ENCODE results near the gene ATP2A3.
"Not testable (repeated sequence)": the region's sequence is repeated elsewhere in the genome, so short reads cannot be mapped to it uniquely, and the experiment has no call there.

ATP2A3 gene

DNA sequence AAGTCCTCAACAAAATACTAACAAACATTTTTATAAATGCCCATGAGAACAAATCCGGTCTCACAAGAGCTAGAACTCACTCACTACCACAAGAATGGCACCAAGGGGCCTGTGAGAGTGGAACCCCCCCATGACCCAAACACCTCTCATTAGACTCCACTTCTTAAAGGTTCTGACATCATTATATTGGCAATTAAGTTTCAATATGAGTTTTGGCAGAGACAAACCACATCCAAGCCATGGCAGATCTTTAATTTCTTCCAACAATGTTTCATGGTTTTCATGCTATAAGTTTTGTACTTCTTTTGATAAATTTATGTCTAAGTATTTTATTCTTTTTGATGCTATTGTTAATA, 30.0 kb upstream of the ATP2A3 start:
- DNase-seq (ENCODE audit: low read depth in 1 of 2, low spot score in 1 of 2), result no peak
- Histone ChIP-seq H3K27me3 (ENCODE audit: insufficient read depth, poor library complexity, severe bottlenecking) (no peaks in the 10 kb centered on the region), H3K4me3 (replicated peaks; ENCODE audit: insufficient read depth, low read length) (no peak overlapping the region), H3K27ac (replicated peaks) (no peak overlapping the region)
- TF ChIP-seq POLR2AphosphoS5 (IDR thresholded peaks at IDR 0.05; ENCODE audit: low read depth) (no peak), SPI1 (IDR thresholded peaks at IDR 0.05; ENCODE audit: borderline replicate concordance, low read depth) (no peak), GABPA (IDR thresholded peaks at IDR 0.05; ENCODE audit: low read depth) (no peak)
- TF ChIP-seq, protein P1, sequence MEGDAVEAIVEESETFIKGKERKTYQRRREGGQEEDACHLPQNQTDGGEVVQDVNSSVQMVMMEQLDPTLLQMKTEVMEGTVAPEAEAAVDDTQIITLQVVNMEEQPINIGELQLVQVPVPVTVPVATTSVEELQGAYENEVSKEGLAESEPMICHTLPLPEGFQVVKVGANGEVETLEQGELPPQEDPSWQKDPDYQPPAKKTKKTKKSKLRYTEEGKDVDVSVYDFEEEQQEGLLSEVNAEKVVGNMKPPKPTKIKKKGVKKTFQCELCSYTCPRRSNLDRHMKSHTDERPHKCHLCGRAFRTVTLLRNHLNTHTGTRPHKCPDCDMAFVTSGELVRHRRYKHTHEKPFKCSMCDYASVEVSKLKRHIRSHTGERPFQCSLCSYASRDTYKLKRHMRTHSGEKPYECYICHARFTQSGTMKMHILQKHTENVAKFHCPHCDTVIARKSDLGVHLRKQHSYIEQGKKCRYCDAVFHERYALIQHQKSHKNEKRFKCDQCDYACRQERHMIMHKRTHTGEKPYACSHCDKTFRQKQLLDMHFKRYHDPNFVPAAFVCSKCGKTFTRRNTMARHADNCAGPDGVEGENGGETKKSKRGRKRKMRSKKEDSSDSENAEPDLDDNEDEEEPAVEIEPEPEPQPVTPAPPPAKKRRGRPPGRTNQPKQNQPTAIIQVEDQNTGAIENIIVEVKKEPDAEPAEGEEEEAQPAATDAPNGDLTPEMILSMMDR (IDR thresholded peaks at IDR 0.05; ENCODE audit: insufficient read depth, low read length), result no peak
- TF ChIP-seq, protein P2, sequence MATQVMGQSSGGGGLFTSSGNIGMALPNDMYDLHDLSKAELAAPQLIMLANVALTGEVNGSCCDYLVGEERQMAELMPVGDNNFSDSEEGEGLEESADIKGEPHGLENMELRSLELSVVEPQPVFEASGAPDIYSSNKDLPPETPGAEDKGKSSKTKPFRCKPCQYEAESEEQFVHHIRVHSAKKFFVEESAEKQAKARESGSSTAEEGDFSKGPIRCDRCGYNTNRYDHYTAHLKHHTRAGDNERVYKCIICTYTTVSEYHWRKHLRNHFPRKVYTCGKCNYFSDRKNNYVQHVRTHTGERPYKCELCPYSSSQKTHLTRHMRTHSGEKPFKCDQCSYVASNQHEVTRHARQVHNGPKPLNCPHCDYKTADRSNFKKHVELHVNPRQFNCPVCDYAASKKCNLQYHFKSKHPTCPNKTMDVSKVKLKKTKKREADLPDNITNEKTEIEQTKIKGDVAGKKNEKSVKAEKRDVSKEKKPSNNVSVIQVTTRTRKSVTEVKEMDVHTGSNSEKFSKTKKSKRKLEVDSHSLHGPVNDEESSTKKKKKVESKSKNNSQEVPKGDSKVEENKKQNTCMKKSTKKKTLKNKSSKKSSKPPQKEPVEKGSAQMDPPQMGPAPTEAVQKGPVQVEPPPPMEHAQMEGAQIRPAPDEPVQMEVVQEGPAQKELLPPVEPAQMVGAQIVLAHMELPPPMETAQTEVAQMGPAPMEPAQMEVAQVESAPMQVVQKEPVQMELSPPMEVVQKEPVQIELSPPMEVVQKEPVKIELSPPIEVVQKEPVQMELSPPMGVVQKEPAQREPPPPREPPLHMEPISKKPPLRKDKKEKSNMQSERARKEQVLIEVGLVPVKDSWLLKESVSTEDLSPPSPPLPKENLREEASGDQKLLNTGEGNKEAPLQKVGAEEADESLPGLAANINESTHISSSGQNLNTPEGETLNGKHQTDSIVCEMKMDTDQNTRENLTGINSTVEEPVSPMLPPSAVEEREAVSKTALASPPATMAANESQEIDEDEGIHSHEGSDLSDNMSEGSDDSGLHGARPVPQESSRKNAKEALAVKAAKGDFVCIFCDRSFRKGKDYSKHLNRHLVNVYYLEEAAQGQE (IDR thresholded peaks at IDR 0.05; ENCODE audit: insufficient replicate concordance, low read depth), result no peak

DNA sequence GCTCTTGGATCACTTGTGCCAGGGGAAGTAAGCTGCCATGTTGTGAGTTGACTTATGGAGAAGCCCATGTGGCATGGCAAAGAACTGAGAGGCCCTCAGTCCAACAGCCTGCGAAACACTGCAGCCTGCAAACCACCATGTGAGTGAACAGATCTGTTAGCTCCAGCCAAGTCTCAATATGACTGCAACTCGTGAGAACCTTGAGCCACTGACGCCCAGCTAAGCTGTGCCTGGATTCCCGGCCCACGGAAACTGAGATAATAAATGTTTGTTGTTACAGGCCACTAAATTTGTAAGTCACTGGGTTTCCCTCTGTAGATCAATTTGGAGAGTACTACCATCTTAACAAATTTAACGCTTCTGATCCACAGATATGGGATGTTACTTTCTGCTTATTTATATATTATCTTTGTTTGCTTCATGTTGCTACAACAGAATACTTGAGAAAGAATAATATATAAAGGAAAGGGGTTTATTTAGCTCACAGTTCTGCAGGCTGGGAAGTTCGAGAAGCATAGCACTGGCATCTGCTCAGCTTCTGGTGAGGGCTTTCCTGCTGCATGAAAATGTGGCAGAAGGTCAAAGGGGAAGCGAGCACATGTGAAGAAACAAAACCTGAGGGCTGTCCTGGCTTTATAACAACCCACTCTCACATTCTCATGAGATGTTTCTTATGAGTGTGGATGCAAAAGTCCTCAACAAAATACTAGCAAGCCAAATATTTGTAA, 29.4 kb upstream of the ATP2A3 start:
- TF ChIP-seq GABPA (IDR thresholded peaks at IDR 0.05; ENCODE audit: low read depth) (no peak), POLR2AphosphoS5 (IDR thresholded peaks at IDR 0.05; ENCODE audit: low read depth) (no peak), SPI1 (IDR thresholded peaks at IDR 0.05; ENCODE audit: borderline replicate concordance, low read depth) (no peak)
- TF ChIP-seq, protein P2 (IDR thresholded peaks at IDR 0.05; ENCODE audit: insufficient replicate concordance, low read depth), result no peak
- TF ChIP-seq, protein P1 (IDR thresholded peaks at IDR 0.05; ENCODE audit: insufficient read depth, low read length), result no peak
- H3K27ac ChIP-seq (replicated peaks), result no peak overlapping the region
- H3K27me3 ChIP-seq (ENCODE audit: insufficient read depth, poor library complexity, severe bottlenecking), result no peaks in the 10 kb centered on the region
- no peak for DNase-seq (ENCODE audit: low read depth in 1 of 2, low spot score in 1 of 2)
- no peak overlapping the region for H3K4me3 ChIP-seq (replicated peaks; ENCODE audit: insufficient read depth, low read length)

DNA sequence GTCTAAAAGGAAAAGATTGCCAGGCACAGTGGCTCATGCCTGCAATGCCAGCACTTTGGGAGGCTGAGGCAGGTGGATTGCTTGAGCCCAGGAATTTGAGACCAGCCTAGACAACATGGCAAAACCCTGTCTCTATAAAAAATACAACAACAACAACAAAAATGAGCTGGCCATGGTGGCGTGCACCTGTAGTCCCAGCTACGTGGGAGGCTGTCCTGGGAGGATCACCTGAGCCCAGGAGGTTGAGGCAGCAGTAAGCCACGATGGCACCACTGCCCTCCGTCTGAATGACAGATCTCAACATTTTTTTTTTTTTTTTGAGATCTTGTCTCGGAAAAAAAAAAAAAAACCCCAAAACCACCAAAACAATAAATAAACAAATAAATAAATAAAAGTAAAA, 28.1 kb upstream of the ATP2A3 start:
- H3K4me3 ChIP-seq (replicated peaks; ENCODE audit: insufficient read depth, low read length), result no peak overlapping the region
- TF ChIP-seq POLR2AphosphoS5 (IDR thresholded peaks at IDR 0.05; ENCODE audit: low read depth), result no peak
- no peak for TF ChIP-seq GABPA (IDR thresholded peaks at IDR 0.05; ENCODE audit: low read depth)
- no peak for TF ChIP-seq SPI1 (IDR thresholded peaks at IDR 0.05; ENCODE audit: borderline replicate concordance, low read depth)
- TF ChIP-seq, protein P2 (IDR thresholded peaks at IDR 0.05; ENCODE audit: insufficient replicate concordance, low read depth), result no peak
- TF ChIP-seq, protein P1 (IDR thresholded peaks at IDR 0.05; ENCODE audit: insufficient read depth, low read length), result no peak
- H3K27ac ChIP-seq (replicated peaks), result no peak overlapping the region
- no peak for DNase-seq (ENCODE audit: low read depth in 1 of 2, low spot score in 1 of 2)
- no peaks in the 10 kb centered on the region for H3K27me3 ChIP-seq (ENCODE audit: insufficient read depth, poor library complexity, severe bottlenecking)

DNA sequence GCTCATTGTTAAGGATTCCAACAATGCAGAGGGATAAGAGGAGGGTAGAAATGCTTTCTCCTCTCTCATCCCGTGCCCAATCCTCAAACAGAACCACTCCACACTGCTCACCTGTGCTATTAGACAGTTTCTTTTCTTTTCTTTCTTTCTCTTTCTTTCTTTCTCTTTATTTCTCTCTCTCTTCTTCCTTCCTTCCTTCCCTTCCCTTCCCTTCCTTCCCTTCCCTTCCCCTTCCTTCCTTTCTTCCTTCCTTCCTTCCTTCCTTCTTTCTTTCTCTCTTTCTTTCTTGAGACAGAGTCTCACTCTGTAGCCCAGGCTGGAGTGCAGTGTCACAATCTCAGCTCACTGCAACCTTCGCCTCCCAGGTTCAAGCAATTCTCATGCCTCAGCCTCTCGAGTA, 27.5 kb upstream of the ATP2A3 start:
- not testable (repeated sequence) for H3K27me3 ChIP-seq (ENCODE audit: insufficient read depth, poor library complexity, severe bottlenecking); DNase-seq (ENCODE audit: low read depth in 1 of 2, low spot score in 1 of 2); H3K4me3 ChIP-seq (replicated peaks; ENCODE audit: insufficient read depth, low read length); H3K27ac ChIP-seq (replicated peaks)

All from HL-60 (cell line).